HTR-8/SVneo (cell line): ENCODE results near the gene TBX3.
A peak's percentile ranks its signal among the peaks of the same experiment; 100 is the strongest.

Source experiments
- DNase-seq: peaks from one replicate; pipeline ENCODE4 v3.0.0; 2011; ENCODE audit warnings: low spot score, mixed read lengths; ENCODE audit not compliant: insufficient read length
- FAIRE-seq: peaks from 2 replicates; lab custom pipeline; 2011; peaks lifted over from hg19 to GRCh38; lab: Jason Lieb, UNC

Gene TBX3

DNA sequence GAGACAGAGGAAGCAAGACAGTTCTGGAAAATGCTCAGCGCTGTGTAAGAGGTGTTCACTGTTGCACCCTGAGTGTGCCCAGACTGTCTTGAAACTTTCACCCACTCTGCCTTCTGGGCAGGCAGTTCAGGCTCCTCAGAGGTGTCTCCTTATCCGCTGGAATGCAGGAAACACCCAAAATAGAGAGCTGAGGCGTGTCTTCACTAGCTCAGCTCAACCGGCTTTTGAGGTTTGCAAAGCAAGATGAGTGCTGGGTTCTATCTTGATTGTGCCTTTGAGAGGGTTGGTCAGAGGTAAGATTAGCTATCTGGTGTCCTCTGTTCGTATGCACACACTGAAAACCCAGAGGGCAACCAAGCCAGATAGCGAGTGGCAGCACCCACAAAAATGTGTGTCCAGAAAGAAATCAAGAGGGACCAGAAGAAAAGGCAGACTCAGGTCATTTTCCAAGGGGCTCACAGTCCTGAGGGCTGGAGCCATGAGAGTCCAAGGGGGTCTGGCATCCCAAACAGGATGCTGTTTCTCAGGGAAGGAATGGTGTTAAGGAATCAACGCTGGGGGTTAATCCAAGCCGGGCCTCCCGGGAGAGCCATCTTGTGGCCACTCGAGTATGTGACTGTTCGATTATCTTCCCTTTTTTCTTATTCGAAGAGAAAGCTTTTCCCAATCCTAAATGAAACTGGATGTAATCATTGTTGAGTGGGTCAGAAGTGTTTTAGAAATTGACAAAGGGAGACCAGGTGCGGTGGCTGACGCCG is 47.1 kb downstream of the TBX3 start:
- FAIRE-seq (no peak), DNase-seq (peak; percentile 31)

DNA sequence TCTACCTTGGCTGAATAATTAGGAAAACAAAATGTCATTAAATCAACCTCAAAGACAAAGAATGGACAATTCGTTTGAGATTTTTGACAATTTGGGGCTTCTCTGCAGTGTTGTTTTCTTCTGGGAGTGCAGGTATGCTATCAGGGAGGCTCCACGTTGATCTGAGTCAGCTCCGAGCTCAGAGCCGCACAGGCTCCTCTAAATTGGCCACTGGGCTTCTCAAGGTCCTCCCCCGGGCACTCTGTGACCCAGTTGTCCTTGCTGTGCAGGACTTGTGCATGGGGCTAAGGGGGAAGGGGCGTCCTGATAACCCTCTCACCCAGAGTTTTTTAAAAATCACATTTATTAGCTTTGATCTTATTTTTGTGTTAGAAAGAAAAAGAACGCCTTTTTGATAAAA is 52.7 kb downstream of the TBX3 start:
- DNase-seq, result no peak
- FAIRE-seq, result no peak

DNA sequence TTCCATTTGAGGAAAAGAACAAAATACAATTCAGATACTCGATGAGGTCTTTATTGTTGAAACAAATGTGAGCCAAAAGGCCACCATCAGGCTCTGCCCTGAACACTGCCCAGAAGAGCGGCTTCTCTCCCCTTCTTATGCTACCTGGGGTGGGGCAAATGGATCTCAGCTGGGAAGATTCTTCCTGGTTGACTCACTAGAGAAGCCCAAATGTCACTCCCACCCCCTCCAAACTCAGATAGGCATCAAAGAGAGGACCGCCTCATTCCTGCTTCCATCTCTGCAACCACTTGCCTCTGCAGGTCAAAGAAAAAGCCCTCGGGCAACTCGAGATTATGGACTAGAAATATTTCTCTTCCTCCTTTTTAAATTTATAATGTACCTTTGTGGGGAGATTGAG is 55.8 kb downstream of the TBX3 start:
- FAIRE-seq (no peak), DNase-seq (no peak)

DNA sequence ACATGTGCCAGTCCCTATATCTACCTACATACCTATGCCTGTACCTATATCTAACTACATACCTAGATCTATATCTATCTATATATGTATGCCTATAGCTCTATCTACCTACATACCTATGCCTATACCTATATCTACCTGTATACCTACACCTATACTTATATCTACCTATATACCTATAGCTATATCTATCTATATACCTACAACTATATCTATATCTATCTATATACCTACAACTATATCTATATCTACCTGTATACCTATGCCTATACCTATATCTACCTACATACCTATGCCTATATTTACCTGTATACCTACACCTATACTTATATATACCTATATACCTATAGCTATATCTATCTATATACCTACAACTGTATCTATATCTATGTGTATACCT is 56.6 kb downstream of the TBX3 start:
- FAIRE-seq (no peak), DNase-seq (no peak)

DNA sequence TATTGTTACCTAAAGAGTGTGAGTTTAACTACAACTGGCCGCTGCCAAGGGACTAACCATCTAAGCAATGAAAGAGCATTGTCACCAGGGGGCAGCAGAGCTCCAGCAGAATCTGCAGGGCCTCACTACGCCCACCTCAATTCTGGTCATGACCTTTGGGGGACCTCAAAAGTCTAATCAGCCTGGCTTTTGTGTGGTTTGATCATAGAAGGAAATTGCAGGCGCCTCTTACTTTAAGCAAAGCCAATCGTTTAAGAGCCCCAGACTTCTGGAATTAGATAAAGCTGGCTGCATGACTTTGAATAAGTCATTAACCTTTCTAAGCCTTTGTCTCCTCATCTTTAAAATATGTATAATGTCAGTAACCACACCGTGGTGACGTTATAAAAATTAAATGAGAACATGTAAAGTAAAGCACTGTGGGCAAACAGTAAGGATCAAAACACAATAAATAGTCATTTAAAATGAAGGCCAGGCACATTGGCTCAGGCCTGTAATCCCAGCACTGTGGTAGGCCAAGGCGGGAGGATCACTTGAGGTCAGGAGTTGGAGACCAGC is 58.6 kb downstream of the TBX3 start:
- DNase-seq (peak; percentile 32), FAIRE-seq (no peak)

DNA sequence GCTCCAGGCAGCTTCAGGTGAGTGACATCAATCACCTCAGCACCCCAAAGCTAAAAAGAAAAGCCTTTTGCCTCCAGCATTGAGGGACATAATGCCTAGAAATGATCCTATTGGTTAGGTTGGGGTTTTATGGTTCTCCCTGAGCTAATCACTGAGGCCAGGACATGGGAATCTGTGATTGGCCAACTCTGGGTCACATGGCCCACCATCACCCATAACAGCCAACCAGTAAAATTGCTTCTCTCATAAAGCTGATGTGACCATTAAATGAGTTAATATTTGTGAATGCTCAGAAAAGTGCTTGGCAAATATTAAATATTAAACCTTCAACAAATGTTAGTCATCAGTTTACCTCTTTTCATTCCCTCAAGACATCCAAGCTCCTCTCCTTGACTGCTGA is 60.2 kb downstream of the TBX3 start:
- FAIRE-seq (no peak), DNase-seq (no peak)
